GM12873 (cell line): Measurements from ENCODE around the gene LINC00237.
A peak's percentile ranks its signal among the peaks of the same experiment; 100 is the strongest.

Experiments used
- TF ChIP-seq, protein P1 (sequence below): IDR thresholded peaks from 2 replicates; pipeline ENCODE4 v1.5.1; 2012; ENCODE audit warnings: low read depth, mild to moderate bottlenecking, moderate library complexity, low read length, control low read depth; ENCODE audit not compliant: insufficient read depth; ENCODE audit errors: missing control alignments

LINC00237 gene

GRCh38 chr20:21133917-21134622 is 27.9 kb upstream of the LINC00237 start:
- TF ChIP-seq, protein P1, sequence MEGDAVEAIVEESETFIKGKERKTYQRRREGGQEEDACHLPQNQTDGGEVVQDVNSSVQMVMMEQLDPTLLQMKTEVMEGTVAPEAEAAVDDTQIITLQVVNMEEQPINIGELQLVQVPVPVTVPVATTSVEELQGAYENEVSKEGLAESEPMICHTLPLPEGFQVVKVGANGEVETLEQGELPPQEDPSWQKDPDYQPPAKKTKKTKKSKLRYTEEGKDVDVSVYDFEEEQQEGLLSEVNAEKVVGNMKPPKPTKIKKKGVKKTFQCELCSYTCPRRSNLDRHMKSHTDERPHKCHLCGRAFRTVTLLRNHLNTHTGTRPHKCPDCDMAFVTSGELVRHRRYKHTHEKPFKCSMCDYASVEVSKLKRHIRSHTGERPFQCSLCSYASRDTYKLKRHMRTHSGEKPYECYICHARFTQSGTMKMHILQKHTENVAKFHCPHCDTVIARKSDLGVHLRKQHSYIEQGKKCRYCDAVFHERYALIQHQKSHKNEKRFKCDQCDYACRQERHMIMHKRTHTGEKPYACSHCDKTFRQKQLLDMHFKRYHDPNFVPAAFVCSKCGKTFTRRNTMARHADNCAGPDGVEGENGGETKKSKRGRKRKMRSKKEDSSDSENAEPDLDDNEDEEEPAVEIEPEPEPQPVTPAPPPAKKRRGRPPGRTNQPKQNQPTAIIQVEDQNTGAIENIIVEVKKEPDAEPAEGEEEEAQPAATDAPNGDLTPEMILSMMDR = no peak

- TF ChIP-seq, protein P1 = no peak
Measured at GRCh38 chr20:21133404-21133803, 27.2 kb upstream of the LINC00237 start.

DNA sequence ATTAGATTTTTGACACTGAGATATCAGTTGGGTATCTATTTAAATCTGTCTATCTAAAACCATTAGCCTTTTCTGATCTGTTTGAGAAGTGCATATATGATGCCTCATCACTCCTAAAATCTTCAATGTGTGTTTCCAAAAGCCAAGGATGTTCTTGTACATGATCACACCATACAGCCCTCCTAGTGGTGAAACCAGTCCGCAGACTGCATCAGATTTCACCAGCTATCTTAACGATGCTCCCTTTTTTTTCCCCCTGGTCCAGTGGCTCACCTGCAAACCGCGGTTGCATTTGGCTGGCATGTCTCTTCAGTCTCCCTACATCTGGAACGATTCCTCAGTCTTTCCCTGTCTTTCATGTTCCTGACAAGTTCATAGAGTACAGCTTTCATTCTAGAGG is 23.7 kb upstream of the LINC00237 start:
- TF ChIP-seq, protein P1 = no peak

DNA sequence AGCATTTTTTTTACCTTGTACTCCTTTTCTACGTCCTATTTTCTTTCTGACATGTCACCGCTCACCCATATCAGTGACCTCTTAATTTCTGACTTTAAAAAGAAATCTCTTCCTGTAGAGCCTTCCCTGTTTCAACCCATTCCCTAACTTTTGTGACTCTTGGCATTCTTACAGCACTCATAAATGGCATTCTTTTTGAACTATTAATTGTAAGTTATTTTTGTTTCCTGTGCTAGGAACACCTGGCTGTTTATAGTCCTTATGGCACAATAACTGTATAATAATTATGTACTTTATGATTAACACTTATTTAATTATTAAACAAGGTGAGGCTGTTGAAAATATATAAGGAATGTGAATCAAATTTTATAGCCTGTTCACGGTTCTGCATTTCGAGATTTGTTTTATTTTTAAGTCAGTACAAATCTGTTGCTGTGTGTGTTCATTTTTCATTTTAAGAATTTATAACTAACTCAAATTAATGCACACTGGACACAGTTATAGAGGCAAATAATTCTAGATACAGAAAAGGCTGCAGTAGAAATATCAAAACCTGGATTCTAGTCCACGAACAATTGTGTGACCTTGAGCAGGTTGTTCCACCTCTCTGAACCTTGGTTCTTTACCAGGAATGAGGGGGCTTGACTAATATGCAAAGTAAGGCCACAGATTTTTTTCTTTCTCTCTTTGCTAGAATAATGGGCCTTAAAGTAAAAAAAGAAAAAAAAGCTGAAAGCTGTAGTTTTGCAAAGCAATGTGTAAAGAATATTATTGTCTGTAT is 21.2 kb upstream of the LINC00237 start:
- TF ChIP-seq, protein P1 = no peak

DNA sequence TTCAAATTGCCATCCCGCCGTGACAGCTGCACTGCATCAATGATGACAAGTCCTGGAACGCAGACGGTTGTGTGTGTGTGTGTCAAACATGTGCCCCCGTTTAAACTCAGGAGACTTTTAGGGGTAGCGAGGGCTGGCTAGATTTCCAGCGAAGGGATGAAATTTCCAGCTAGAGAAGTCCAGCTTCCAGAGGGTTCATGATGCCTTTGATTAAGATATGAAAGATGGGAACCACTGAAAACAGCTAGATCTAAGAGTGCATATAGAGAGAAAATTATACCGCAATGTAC is 20.4 kb upstream of the LINC00237 start:
- TF ChIP-seq, protein P1 = no peak

- TF ChIP-seq, protein P1 = peak; percentile 46
Measured at GRCh38 chr20:21125849-21126580, 19.9 kb upstream of the LINC00237 start, which contains the start of gene KIZ. Gene KIZ (plus strand): TSS chr20:21126082. CDS start chr20:21126116, 34 bp downstream.
